Progenitor cell of endocrine pancreas (in vitro differentiated cells): ENCODE measurements around the gene AASDH. TPM values are rescaled to one million over a fixed set of nuclear protein-coding genes. Genes with fewer than 3 reads are reported as not detected.

ENCODE experiments used
- DNase-seq: peaks from one replicate; pipeline ENCODE4 v3.0.0; 2021; ENCODE audit warnings: low spot score; ENCODE audit not compliant: unreplicated experiment
- H3K27ac Mint-ChIP-seq: 2 replicates; pipeline ENCODE4 v1.8.0; 2021; ENCODE audit warnings: mild to moderate bottlenecking, moderate library complexity, mixed read lengths
- H3K27me3 Mint-ChIP-seq: 2 replicates; pipeline ENCODE4 v1.8.0; 2021; ENCODE audit warnings: mixed read lengths
- H3K36me3 Mint-ChIP-seq: 2 replicates; pipeline ENCODE4 v1.8.0; 2022; ENCODE audit warnings: mixed read lengths; ENCODE audit not compliant: insufficient read depth
- H3K4me1 Mint-ChIP-seq: 2 replicates; pipeline ENCODE4 v1.8.0; 2021; ENCODE audit warnings: low read depth, mixed read lengths
- H3K4me3 Mint-ChIP-seq: 2 replicates; pipeline ENCODE4 v1.8.0; 2021; ENCODE audit warnings: low read depth, mild to moderate bottlenecking, moderate library complexity, mixed read lengths
- H3K9me3 Mint-ChIP-seq: 2 replicates; pipeline ENCODE4 v1.8.0; 2021; ENCODE audit warnings: low read depth, mixed read lengths
- total RNA-seq: library from RNA; stranded (reverse); gene quantifications from 2 replicates; pipeline ENCODE4 v1.2.1, GENCODE V29; 2021
- TF ChIP-seq, protein P1 (sequence below): fragments of 200-600 bp; sonication (generic); IDR thresholded peaks from one replicate; pipeline ENCODE4 v1.5.0; 2021; ENCODE audit warnings: antibody characterized with exemption, mild to moderate bottlenecking; ENCODE audit not compliant: unreplicated experiment

The AASDH gene
- total RNA-seq, 1 donor from 2014 or later: 25.2 TPM

DNA sequence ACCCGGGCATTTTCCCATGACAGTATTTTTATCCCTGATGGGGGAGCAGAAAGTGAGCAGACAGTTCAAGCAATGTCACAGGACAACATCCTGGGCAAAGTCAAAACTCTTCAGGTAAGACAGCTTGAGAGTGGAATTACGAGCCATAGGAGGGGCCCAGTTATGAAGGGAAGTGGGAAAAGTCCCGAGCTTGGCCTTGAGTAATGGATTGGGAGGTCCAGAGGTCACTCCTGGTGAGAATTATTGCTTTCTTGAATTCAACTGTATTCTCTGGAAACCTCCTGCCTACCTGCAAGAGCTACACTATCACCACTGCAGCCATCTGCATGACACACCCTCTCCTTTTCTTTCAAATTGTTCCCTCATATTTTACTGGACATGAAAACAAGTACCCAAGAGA lies 89.1 kb downstream of the AASDH start:
- H3K36me3 Mint-ChIP-seq: peaks cover 4% of the 10 kb centered on the region
- peak overlapping the region; percentile 29 for H3K27ac Mint-ChIP-seq
- no peak overlapping the region for H3K4me3 Mint-ChIP-seq
- H3K4me1 Mint-ChIP-seq: peaks cover 8% of the 10 kb centered on the region
- DNase-seq: no peak
- no peaks in the 10 kb centered on the region for H3K9me3 Mint-ChIP-seq
- H3K27me3 Mint-ChIP-seq: no peaks in the 10 kb centered on the region
- TF ChIP-seq, protein P1, sequence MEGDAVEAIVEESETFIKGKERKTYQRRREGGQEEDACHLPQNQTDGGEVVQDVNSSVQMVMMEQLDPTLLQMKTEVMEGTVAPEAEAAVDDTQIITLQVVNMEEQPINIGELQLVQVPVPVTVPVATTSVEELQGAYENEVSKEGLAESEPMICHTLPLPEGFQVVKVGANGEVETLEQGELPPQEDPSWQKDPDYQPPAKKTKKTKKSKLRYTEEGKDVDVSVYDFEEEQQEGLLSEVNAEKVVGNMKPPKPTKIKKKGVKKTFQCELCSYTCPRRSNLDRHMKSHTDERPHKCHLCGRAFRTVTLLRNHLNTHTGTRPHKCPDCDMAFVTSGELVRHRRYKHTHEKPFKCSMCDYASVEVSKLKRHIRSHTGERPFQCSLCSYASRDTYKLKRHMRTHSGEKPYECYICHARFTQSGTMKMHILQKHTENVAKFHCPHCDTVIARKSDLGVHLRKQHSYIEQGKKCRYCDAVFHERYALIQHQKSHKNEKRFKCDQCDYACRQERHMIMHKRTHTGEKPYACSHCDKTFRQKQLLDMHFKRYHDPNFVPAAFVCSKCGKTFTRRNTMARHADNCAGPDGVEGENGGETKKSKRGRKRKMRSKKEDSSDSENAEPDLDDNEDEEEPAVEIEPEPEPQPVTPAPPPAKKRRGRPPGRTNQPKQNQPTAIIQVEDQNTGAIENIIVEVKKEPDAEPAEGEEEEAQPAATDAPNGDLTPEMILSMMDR: no peak

DNA sequence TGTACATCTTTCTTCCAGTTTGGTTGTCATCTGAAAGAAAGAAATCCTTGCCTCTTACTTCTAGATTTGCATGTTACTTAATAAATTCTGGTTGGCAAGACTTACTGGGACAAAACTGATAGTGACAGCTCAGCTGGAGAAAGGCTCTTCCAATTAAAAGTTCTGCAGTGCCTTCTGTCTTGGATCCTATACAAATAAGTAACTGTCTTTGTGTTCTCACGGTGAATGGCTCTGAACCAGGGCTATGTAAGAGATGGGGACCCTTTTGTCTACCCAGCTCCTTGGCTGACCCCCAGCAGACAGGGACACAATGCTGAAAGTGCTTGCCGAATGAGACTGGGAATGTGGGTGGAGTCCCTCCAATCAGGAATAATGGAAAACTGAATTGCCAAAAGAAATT lies 89.5 kb downstream of the AASDH start:
- H3K36me3 Mint-ChIP-seq: peaks cover 8% of the 10 kb centered on the region
- TF ChIP-seq, protein P1: no peak
- peaks cover 8% of the 10 kb centered on the region for H3K4me1 Mint-ChIP-seq
- no peak overlapping the region for H3K4me3 Mint-ChIP-seq
- H3K9me3 Mint-ChIP-seq: no peaks in the 10 kb centered on the region
- no peak overlapping the region for H3K27ac Mint-ChIP-seq
- no peak for DNase-seq
- no peaks in the 10 kb centered on the region for H3K27me3 Mint-ChIP-seq

DNA sequence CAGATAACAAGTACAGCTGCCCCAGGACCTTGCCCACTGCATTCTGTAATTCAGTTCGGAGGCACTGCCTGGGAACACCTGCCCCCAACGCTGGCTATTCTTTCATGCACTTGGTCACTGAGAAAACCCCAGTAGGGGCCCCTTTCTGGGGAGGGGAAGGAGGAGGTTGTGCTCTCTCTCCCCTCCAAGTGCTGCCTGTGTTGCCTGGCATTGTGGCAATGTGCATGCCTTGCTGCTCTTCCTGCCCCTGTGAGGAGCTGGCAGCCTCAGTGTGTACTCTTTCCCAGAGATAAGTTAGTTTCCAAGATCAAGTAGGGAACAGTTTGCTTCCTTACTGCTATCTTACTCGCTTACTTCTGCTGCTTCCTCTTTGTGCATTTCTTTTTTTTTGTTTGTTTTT lies 90.8 kb downstream of the AASDH start:
- H3K9me3 Mint-ChIP-seq: peaks cover 5% of the 10 kb centered on the region
- H3K4me3 Mint-ChIP-seq: no peak overlapping the region
- peaks cover 7% of the 10 kb centered on the region for H3K4me1 Mint-ChIP-seq
- DNase-seq: no peak
- H3K27ac Mint-ChIP-seq: peak overlapping the region; percentile 52
- H3K27me3 Mint-ChIP-seq: no peaks in the 10 kb centered on the region
- peaks cover 18% of the 10 kb centered on the region for H3K36me3 Mint-ChIP-seq
- TF ChIP-seq, protein P1: no peak

DNA sequence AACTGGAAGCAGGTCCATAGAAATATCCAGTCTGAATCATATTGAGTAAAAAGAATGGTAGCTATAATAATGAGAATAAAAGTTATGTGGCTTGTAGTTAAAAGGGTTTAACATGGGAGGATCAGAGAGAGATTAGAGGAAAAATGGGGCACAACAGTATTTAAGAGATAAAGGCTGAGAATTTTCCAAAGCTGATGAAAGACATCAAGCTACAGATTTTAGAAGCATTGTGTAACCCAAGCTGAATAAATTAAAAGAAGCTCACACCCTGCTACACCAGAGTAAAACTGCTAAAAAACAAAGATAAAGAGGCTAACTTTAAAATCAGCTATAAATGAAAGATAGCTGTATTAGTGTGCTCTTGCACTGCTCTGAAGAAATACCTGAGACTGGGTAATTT lies 94.2 kb downstream of the AASDH start:
- Mint-ChIP-seq H3K27me3 (no peaks in the 10 kb centered on the region), H3K27ac (no peak overlapping the region), H3K4me3 (no peak overlapping the region), H3K36me3 (peaks cover 33% of the 10 kb centered on the region), H3K4me1 (peaks cover 2% of the 10 kb centered on the region), H3K9me3 (peaks cover 6% of the 10 kb centered on the region)
- TF ChIP-seq, protein P1: no peak
- DNase-seq: no peak

DNA sequence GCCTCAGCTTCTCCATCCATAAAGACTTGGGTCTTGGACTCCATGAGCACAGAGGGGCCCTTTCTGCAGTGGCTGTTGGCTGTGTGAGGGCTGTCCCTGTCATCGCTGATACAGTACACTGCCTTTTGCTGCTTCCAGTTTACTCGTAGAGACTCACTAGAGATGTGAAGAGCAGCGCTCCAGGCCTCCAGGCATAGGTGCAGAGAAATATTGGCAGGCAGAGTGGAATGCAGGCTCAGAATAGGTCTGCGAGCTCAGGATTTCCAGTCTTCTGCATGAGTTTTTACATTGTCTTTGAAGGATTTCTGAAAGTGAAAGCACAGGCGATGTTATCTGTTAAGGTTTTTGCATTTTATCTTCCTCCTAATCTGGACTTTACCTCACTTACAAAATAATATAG lies 97.4 kb downstream of the AASDH start:
- no peak overlapping the region for H3K4me3 Mint-ChIP-seq
- H3K36me3 Mint-ChIP-seq: peaks cover 36% of the 10 kb centered on the region
- no peaks in the 10 kb centered on the region for H3K4me1 Mint-ChIP-seq
- TF ChIP-seq, protein P1: no peak
- peak overlapping the region; percentile 41 for H3K27ac Mint-ChIP-seq
- no peaks in the 10 kb centered on the region for H3K27me3 Mint-ChIP-seq
- DNase-seq: no peak
- peaks cover 6% of the 10 kb centered on the region for H3K9me3 Mint-ChIP-seq
